Measurements from ENCODE around the gene USH2A. TPM values are rescaled to one million over a fixed set of nuclear protein-coding genes. Genes with fewer than 3 reads are reported as not detected.

Gene USH2A
- total RNA-seq, 1 donor from 2014 or later: 0.04 TPM

DNA sequence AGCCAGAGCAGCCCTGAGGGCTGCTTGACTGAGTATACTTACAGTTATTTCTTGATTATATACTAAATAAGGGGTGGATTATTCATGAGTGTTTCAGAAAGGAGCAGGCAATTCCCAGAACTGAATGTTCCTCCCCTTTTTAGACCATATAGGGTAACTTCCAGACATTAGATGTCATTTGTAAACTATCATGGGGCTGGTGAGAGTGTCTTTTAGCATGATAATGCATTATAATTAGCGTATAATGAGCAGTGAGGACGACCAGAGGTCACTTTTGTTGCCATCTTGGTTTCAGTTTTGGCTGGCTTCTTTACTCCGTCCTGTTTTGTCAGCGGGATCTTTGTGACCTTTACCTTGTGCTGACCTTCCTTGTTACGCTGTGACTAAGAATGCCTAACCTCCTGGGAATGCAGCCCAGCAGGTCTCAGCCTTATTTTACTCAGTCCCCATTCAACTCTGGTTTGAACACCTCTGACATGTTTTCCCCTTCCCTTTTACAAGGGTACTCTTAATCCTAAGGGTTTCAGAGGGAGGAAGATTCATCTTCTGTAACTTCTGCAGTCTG lies 840.0 kb downstream of the USH2A start:
- peaks cover 42% of the 10 kb centered on the region for H3K36me3 ChIP-seq
- H3K4me3 ChIP-seq: no peak overlapping the region
- Mint-ChIP-seq H3K9me3 (peaks cover 7% of the 10 kb centered on the region), H3K36me3 (peaks cover 63% of the 10 kb centered on the region), H3K27ac (no peak overlapping the region), H3K4me1 (peaks cover 4% of the 10 kb centered on the region), H3K27me3 (ENCODE audit: insufficient read depth, low read depth) (no peaks in the 10 kb centered on the region), H3K4me3 (no peak overlapping the region)
- H3K27ac ChIP-seq: no peak overlapping the region
- H3K9me3 ChIP-seq (ENCODE audit: low read depth): peaks cover 6% of the 10 kb centered on the region
- H3K4me1 ChIP-seq: no peaks in the 10 kb centered on the region
- TF ChIP-seq, protein P1, sequence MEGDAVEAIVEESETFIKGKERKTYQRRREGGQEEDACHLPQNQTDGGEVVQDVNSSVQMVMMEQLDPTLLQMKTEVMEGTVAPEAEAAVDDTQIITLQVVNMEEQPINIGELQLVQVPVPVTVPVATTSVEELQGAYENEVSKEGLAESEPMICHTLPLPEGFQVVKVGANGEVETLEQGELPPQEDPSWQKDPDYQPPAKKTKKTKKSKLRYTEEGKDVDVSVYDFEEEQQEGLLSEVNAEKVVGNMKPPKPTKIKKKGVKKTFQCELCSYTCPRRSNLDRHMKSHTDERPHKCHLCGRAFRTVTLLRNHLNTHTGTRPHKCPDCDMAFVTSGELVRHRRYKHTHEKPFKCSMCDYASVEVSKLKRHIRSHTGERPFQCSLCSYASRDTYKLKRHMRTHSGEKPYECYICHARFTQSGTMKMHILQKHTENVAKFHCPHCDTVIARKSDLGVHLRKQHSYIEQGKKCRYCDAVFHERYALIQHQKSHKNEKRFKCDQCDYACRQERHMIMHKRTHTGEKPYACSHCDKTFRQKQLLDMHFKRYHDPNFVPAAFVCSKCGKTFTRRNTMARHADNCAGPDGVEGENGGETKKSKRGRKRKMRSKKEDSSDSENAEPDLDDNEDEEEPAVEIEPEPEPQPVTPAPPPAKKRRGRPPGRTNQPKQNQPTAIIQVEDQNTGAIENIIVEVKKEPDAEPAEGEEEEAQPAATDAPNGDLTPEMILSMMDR (IDR thresholded peaks at IDR 0.05): no peak
- TF ChIP-seq EZH2phosphoT487 (IDR thresholded peaks at IDR 0.05) (no peak), EZH2 (IDR thresholded peaks at IDR 0.05) (no peak)
- H2AFZ ChIP-seq (replicated peaks): no peak overlapping the region
- H3K9ac ChIP-seq: no peak overlapping the region
- H3K4me2 ChIP-seq: no peak overlapping the region
- H3K79me2 ChIP-seq (ENCODE audit: low read depth): no peaks in the 10 kb centered on the region
- H3F3A ChIP-seq (ENCODE audit: low read depth): no peaks in the 10 kb centered on the region
- DNase-seq (ENCODE audit: low spot score): no peak
- no peaks in the 10 kb centered on the region for H3K27me3 ChIP-seq
- H4K20me1 ChIP-seq (ENCODE audit: low read depth): no peaks in the 10 kb centered on the region

- peaks cover 4% of the 10 kb centered on the region for H3K4me1 Mint-ChIP-seq
Measured at GRCh38 chr1:215581896-215582295, 841.4 kb downstream of the USH2A start.

More at GRCh38 chr1:215581896-215582295, 841.4 kb downstream of the USH2A start:
- H2AFZ ChIP-seq (replicated peaks): no peak overlapping the region
- no peak overlapping the region for H3K4me3 Mint-ChIP-seq
- no peaks in the 10 kb centered on the region for H3K27me3 Mint-ChIP-seq (ENCODE audit: insufficient read depth, low read depth)
- no peak for DNase-seq (ENCODE audit: low spot score)
- peaks cover 58% of the 10 kb centered on the region for H3K36me3 Mint-ChIP-seq
- no peak overlapping the region for H3K4me3 ChIP-seq
- no peak overlapping the region for H3K27ac ChIP-seq
- no peaks in the 10 kb centered on the region for H3K4me1 ChIP-seq
- peaks cover 52% of the 10 kb centered on the region for H3K36me3 ChIP-seq
- no peaks in the 10 kb centered on the region for H3K27me3 ChIP-seq
- H3K79me2 ChIP-seq (ENCODE audit: low read depth): no peaks in the 10 kb centered on the region
- H3K9ac ChIP-seq: no peak overlapping the region
- no peak overlapping the region for H3K4me2 ChIP-seq
- H3K27ac Mint-ChIP-seq: no peak overlapping the region
- no peak for TF ChIP-seq EZH2phosphoT487 (IDR thresholded peaks at IDR 0.05)
- TF ChIP-seq, protein P1 (IDR thresholded peaks at IDR 0.05): no peak
- TF ChIP-seq EZH2 (IDR thresholded peaks at IDR 0.05): no peak
- peaks cover 6% of the 10 kb centered on the region for H3K9me3 ChIP-seq (ENCODE audit: low read depth)
- no peaks in the 10 kb centered on the region for H3F3A ChIP-seq (ENCODE audit: low read depth)
- H3K9me3 Mint-ChIP-seq: peaks cover 7% of the 10 kb centered on the region
- no peaks in the 10 kb centered on the region for H4K20me1 ChIP-seq (ENCODE audit: low read depth)

Small RNA genes lying within 50 kb of the gene (small RNA-seq; reads per million reads assigned to genes)
- not detected for gene MRPS18BP1
- gene RF00108: 3.6 reads per million, percentile 92 among the genes with 10 or more reads in this experiment
